Ovary (tissue), 3 donors: ENCODE measurements around the gene USP14.
"Not testable (repeated sequence)": the region's sequence is repeated elsewhere in the genome, so short reads cannot be mapped to it uniquely, and the experiment has no call there.

ENCODE experiments used
- POLR2A ChIP-seq: fragments of 450-650 bp; IDR thresholded peaks from one replicate; pipeline ENCODE4 v1.6.1; 2017; ENCODE audit warnings: antibody characterized with exemption, mild to moderate bottlenecking, moderate library complexity
- TF ChIP-seq, protein P1 (sequence below), 3 donors: fragments of 450-650 bp in 2 of 3; fragments of 200-600 bp in 1 of 3; IDR thresholded peaks; one replicate each; pipeline versions ENCODE4 v1.5.1 to v1.8.0; 2016 to 2022; ENCODE audit warnings: antibody characterized with exemption in 3 of 3, mild to moderate bottlenecking in 1 of 3
- donor health status: DM: no; HTN: no; CAD: no.

- not testable (repeated sequence) for TF ChIP-seq POLR2A
- TF ChIP-seq, protein P1, sequence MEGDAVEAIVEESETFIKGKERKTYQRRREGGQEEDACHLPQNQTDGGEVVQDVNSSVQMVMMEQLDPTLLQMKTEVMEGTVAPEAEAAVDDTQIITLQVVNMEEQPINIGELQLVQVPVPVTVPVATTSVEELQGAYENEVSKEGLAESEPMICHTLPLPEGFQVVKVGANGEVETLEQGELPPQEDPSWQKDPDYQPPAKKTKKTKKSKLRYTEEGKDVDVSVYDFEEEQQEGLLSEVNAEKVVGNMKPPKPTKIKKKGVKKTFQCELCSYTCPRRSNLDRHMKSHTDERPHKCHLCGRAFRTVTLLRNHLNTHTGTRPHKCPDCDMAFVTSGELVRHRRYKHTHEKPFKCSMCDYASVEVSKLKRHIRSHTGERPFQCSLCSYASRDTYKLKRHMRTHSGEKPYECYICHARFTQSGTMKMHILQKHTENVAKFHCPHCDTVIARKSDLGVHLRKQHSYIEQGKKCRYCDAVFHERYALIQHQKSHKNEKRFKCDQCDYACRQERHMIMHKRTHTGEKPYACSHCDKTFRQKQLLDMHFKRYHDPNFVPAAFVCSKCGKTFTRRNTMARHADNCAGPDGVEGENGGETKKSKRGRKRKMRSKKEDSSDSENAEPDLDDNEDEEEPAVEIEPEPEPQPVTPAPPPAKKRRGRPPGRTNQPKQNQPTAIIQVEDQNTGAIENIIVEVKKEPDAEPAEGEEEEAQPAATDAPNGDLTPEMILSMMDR (IDR thresholded peaks at IDR 0.05): not testable (repeated sequence)
Observed at GRCh38 chr18:108665-109063, 49.7 kb upstream of the USP14 start.
